SH-SY5Y (cell line): Measurements from ENCODE around the gene RBM38.

Experiments used
- GATA2 ChIP-seq: IDR thresholded peaks from 2 replicates; pipeline ENCODE4 v1.6.1; 2011; ENCODE audit warnings: mild to moderate bottlenecking, low read depth, low read length
- GATA3 ChIP-seq: IDR thresholded peaks from 2 replicates; pipeline ENCODE4 v1.6.1; 2011; ENCODE audit warnings: low read depth, mild to moderate bottlenecking, low read length, moderate library complexity

GRCh38 chr20:57375652-57376230 is 15.5 kb upstream of the RBM38 start:
- TF ChIP-seq GATA3 (no peak), GATA2 (no peak)
